CD8-positive, alpha-beta memory T cell (primary cell): ENCODE data around the gene CLIC3. TPM values are rescaled to one million over a fixed set of nuclear protein-coding genes. Genes with fewer than 3 reads are reported as not detected.

ENCODE experiments used
- CTCF ChIA-PET: fragments of 350-600 bp; sonication (Branson Sonifier 250); formaldehyde crosslinking; loops from one replicate; lab custom pipeline; 2021; ENCODE audit warnings: antibody characterized with exemption; lab: Charles Lee
- POLR2A ChIA-PET: fragments of 350-600 bp; sonication (Branson Sonifier 250); formaldehyde crosslinking; loops from one replicate; lab custom pipeline; 2021; ENCODE audit warnings: antibody characterized with exemption; lab: Charles Lee
- DNase-seq, 5 donors: peaks; one replicate each; pipeline versions ENCODE4 v3.0.0 to v3.0.0-alpha.2; 2020 to 2022; ENCODE audit warnings: mixed read lengths in 1 of 5
- H3K27ac ChIP-seq: one replicate; pipeline ENCODE4 v1.7.0; 2013; ENCODE audit warnings: low read depth, mild to moderate bottlenecking, low read length, moderate library complexity
- H3K27me3 ChIP-seq: 2 replicates; pipeline ENCODE4 v1.7.0; 2013; ENCODE audit warnings: low read length, mild to moderate bottlenecking; ENCODE audit not compliant: insufficient read depth, poor library complexity, severe bottlenecking
- H3K36me3 ChIP-seq: 2 replicates; pipeline ENCODE4 v1.7.0; 2013; ENCODE audit warnings: mild to moderate bottlenecking, low read length, moderate library complexity; ENCODE audit not compliant: insufficient read depth
- H3K4me1 ChIP-seq: 2 replicates; pipeline ENCODE4 v1.7.0; 2013; ENCODE audit warnings: mild to moderate bottlenecking, low read length, moderate library complexity; ENCODE audit not compliant: insufficient read depth
- H3K4me3 ChIP-seq: 2 replicates; pipeline ENCODE4 v1.7.0; 2013; ENCODE audit warnings: mild to moderate bottlenecking, low read length
- H3K9me3 ChIP-seq: 2 replicates; pipeline ENCODE4 v1.7.0; 2013; ENCODE audit warnings: mild to moderate bottlenecking, low read length
- H3K27ac Mint-ChIP-seq, 8 donors: one replicate each; pipeline ENCODE4 v1.8.0; 2020 to 2021; ENCODE audit warnings: mixed read lengths in 8 of 8, mild to moderate bottlenecking in 6 of 8, inconsistent platforms in 3 of 8, moderate library complexity in 3 of 8
- H3K27me3 Mint-ChIP-seq, 2 donors: one replicate each; pipeline ENCODE4 v1.8.0; 2020 to 2021; ENCODE audit warnings: mixed read lengths in 2 of 2, mild to moderate bottlenecking in 1 of 2, moderate library complexity in 1 of 2
- H3K36me3 Mint-ChIP-seq, 3 donors: one replicate each; pipeline ENCODE4 v1.8.0; 2020 to 2021; ENCODE audit warnings: mixed read lengths in 3 of 3, inconsistent platforms in 1 of 3, mild to moderate bottlenecking in 1 of 3
- H3K4me1 Mint-ChIP-seq, 3 donors: one replicate each; pipeline ENCODE4 v1.8.0; 2020 to 2021; ENCODE audit warnings: mixed read lengths in 3 of 3, inconsistent platforms in 1 of 3, mild to moderate bottlenecking in 1 of 3
- H3K4me3 Mint-ChIP-seq, 7 donors: one replicate each; pipeline ENCODE4 v1.8.0; 2020 to 2021; ENCODE audit warnings: mixed read lengths in 7 of 7, mild to moderate bottlenecking in 6 of 7, moderate library complexity in 4 of 7, inconsistent platforms in 2 of 7
- H3K9me3 Mint-ChIP-seq, 5 donors: one replicate each; pipeline ENCODE4 v1.8.0; 2020 to 2022; ENCODE audit warnings: mixed read lengths in 5 of 5, mild to moderate bottlenecking in 3 of 5, moderate library complexity in 2 of 5, inconsistent platforms in 1 of 5
- polyA plus RNA-seq: library from polyadenylated mRNA; unstranded; fragments of 300-500 nt; fragmentation: Illumina TruSeq; gene quantifications from one replicate; pipeline ENCODE4 v1.2.3, GENCODE V29; 2021
- total RNA-seq, 2 experiments: library from RNA; stranded (reverse); gene quantifications; one replicate each; pipeline ENCODE4 v1.2.3, GENCODE V29; 2021

Gene CLIC3
- total and polyA plus RNA-seq, 3 experiments from 2014 or later: 3.4 to 52.1 (median 4.1) TPM

GRCh38 chr9:137040568-137040967, 44.2 kb upstream of the CLIC3 start:
- no peak for DNase-seq
- Mint-ChIP-seq H3K27ac (no peak overlapping the region), H3K4me1 (peaks cover 6 to 18% (median 13%) of the 10 kb centered on the region in 3 donors), H3K9me3 (no peaks in the 10 kb centered on the region), H3K4me3 (no peak overlapping the region), H3K27me3 (peaks cover 6 to 10% of the 10 kb centered on the region in 2 donors), H3K36me3 (no peaks in the 10 kb centered on the region)
- no peaks in the 10 kb centered on the region for H3K36me3 ChIP-seq
- no peaks in the 10 kb centered on the region for H3K9me3 ChIP-seq
- H3K4me3 ChIP-seq: no peak overlapping the region
- H3K27me3 ChIP-seq: peaks cover 11% of the 10 kb centered on the region
- CTCF ChIA-PET: interaction anchor here (0.8 to 1.8 kb wide), 3 partner anchors 12 to 94 kb away, joined by 3 to 6 read pairs (median 3); no protein-coding TSS in a partner anchor
- POLR2A ChIA-PET: no interaction called here
- H3K27ac ChIP-seq: no peak overlapping the region
- H3K4me1 ChIP-seq: peaks cover 22% of the 10 kb centered on the region

GRCh38 chr9:137039611-137040366, 43.4 kb upstream of the CLIC3 start:
- Histone ChIP-seq H3K36me3 (no peaks in the 10 kb centered on the region), H3K4me1 (peaks cover 23% of the 10 kb centered on the region), H3K4me3 (no peak overlapping the region), H3K27ac (no peak overlapping the region), H3K27me3 (peaks cover 7% of the 10 kb centered on the region), H3K9me3 (no peaks in the 10 kb centered on the region)
- no peak for DNase-seq
- no peaks in the 10 kb centered on the region for H3K36me3 Mint-ChIP-seq
- peaks cover 3 to 8% of the 10 kb centered on the region in 2 donors for H3K27me3 Mint-ChIP-seq
- CTCF ChIA-PET: interaction anchor here (0.8 to 1.8 kb wide), 2 partner anchors 28 to 93 kb away, joined by 3 to 6 read pairs; no protein-coding TSS in a partner anchor
- H3K27ac Mint-ChIP-seq: no peak overlapping the region
- H3K4me3 Mint-ChIP-seq: no peak overlapping the region
- H3K4me1 Mint-ChIP-seq: peaks cover 8 to 17% (median 14%) of the 10 kb centered on the region in 3 donors
- H3K9me3 Mint-ChIP-seq: no peaks in the 10 kb centered on the region
- POLR2A ChIA-PET: no interaction called here

GRCh38 chr9:137038916-137039315, 42.5 kb upstream of the CLIC3 start:
- Mint-ChIP-seq H3K9me3 (no peaks in the 10 kb centered on the region), H3K27me3 (peaks cover 0 to 4% of the 10 kb centered on the region in 2 donors), H3K4me3 (no peak overlapping the region), H3K36me3 (no peaks in the 10 kb centered on the region), H3K27ac (no peak overlapping the region), H3K4me1 (peaks cover 12 to 15% (median 14%) of the 10 kb centered on the region in 3 donors)
- Histone ChIP-seq H3K27me3 (peaks cover 5% of the 10 kb centered on the region), H3K36me3 (no peaks in the 10 kb centered on the region), H3K4me3 (no peak overlapping the region), H3K4me1 (peaks cover 20% of the 10 kb centered on the region), H3K9me3 (no peaks in the 10 kb centered on the region), H3K27ac (no peak overlapping the region)
- POLR2A ChIA-PET: no interaction called here
- DNase-seq: no peak
- CTCF ChIA-PET: interaction anchor here (1.4 to 8.9 kb wide), 2 partner anchors 10 to 92 kb away, joined by 5 to 159 read pairs; partner anchors contain the start of genes ABCA2, C8G and FBXW5

- H3K4me3 Mint-ChIP-seq: no peak overlapping the region
- POLR2A ChIA-PET: no interaction called here
Measured at GRCh38 chr9:137037483-137037882, 41.1 kb upstream of the CLIC3 start.

GRCh38 chr9:137037035-137037434, 40.7 kb upstream of the CLIC3 start:
- Histone ChIP-seq H3K4me3 (no peak overlapping the region), H3K27me3 (no peaks in the 10 kb centered on the region), H3K4me1 (peaks cover 21% of the 10 kb centered on the region), H3K36me3 (no peaks in the 10 kb centered on the region), H3K9me3 (no peaks in the 10 kb centered on the region), H3K27ac (no peak overlapping the region)
- Mint-ChIP-seq H3K36me3 (no peaks in the 10 kb centered on the region), H3K27ac (no peak overlapping the region), H3K4me3 (no peak overlapping the region), H3K9me3 (no peaks in the 10 kb centered on the region), H3K27me3 (peaks cover 0 to 1% of the 10 kb centered on the region in 2 donors), H3K4me1 (peaks cover 23 to 29% (median 24%) of the 10 kb centered on the region in 3 donors)
- DNase-seq: no peak
- ChIA-PET CTCF (interaction anchor here (0.7 to 8.9 kb wide), 8 partner anchors 10 to 249 kb away, joined by 3 to 159 read pairs (median 28); partner anchors contain the start of genes C8G, FBXW5, NPDC1 and TMEM141), POLR2A (no interaction called here)

More at GRCh38 chr9:137037483-137037882, 41.1 kb upstream of the CLIC3 start:
- Histone ChIP-seq H3K27ac (no peak overlapping the region), H3K36me3 (no peaks in the 10 kb centered on the region), H3K4me3 (no peak overlapping the region), H3K27me3 (no peaks in the 10 kb centered on the region), H3K9me3 (no peaks in the 10 kb centered on the region), H3K4me1 (peaks cover 16% of the 10 kb centered on the region)
- Mint-ChIP-seq H3K27ac (peak overlapping the region in 1 of 8 donors; percentile 39), H3K36me3 (no peaks in the 10 kb centered on the region), H3K27me3 (peaks cover 0 to 3% of the 10 kb centered on the region in 2 donors), H3K4me1 (peaks cover 19 to 25% (median 20%) of the 10 kb centered on the region in 3 donors), H3K9me3 (no peaks in the 10 kb centered on the region)
- no peak for DNase-seq
- CTCF ChIA-PET: interaction anchor here (1.4 to 8.9 kb wide), 5 partner anchors 9 to 249 kb away, joined by 5 to 159 read pairs (median 48); partner anchors contain the start of genes ABCA2, C8G, FBXW5 and NPDC1

GRCh38 chr9:137035937-137036336, 39.6 kb upstream of the CLIC3 start:
- DNase-seq: no peak
- H3K9me3 ChIP-seq: no peaks in the 10 kb centered on the region
- no peaks in the 10 kb centered on the region for H3K9me3 Mint-ChIP-seq
- H3K27ac ChIP-seq: no peak overlapping the region
- ChIA-PET CTCF (interaction anchor here (0.6 to 8.9 kb wide), 50 partner anchors 8 to 309 kb away, joined by 3 to 159 read pairs (median 7); partner anchors contain the start of genes AJM1, C8G, CLIC3 and FBXW5), POLR2A (interaction anchor here (0.7 to 1.3 kb wide), 4 partner anchors 11 to 229 kb away, joined by 3 to 6 read pairs (median 4); partner anchors contain the start of genes NPDC1 and RABL6)
- H3K4me3 ChIP-seq: no peak overlapping the region
- no peak overlapping the region for H3K4me3 Mint-ChIP-seq
- peaks cover 27 to 38% (median 28%) of the 10 kb centered on the region in 3 donors for H3K4me1 Mint-ChIP-seq
- no peaks in the 10 kb centered on the region for H3K36me3 Mint-ChIP-seq
- H3K27me3 Mint-ChIP-seq: no peaks in the 10 kb centered on the region
- peaks cover 32% of the 10 kb centered on the region for H3K4me1 ChIP-seq
- H3K27me3 ChIP-seq: no peaks in the 10 kb centered on the region
- H3K27ac Mint-ChIP-seq: no peak overlapping the region
- H3K36me3 ChIP-seq: no peaks in the 10 kb centered on the region

- Histone ChIP-seq H3K4me3 (no peak overlapping the region), H3K4me1 (peaks cover 36% of the 10 kb centered on the region), H3K36me3 (no peaks in the 10 kb centered on the region), H3K27ac (no peak overlapping the region), H3K9me3 (no peaks in the 10 kb centered on the region), H3K27me3 (no peaks in the 10 kb centered on the region)
- no peak for DNase-seq
- ChIA-PET CTCF (interaction anchor here (0.6 to 8.9 kb wide), 54 partner anchors 9 to 308 kb away, joined by 3 to 159 read pairs (median 6); partner anchors contain the start of genes AJM1, C8G, CLIC3 and FBXW5), POLR2A (interaction anchor here (0.6 to 2.0 kb wide), 12 partner anchors 9 to 248 kb away, joined by 3 to 18 read pairs (median 5); partner anchors contain the start of genes AJM1, C8G, FBXW5 and NPDC1)
- Mint-ChIP-seq H3K4me3 (peak overlapping the region in 2 of 7 donors; percentile 76 to 78), H3K27ac (peak overlapping the region in 3 of 8 donors; percentile 86 to 91 (median 89)), H3K4me1 (peaks cover 32 to 42% (median 33%) of the 10 kb centered on the region in 3 donors), H3K36me3 (no peaks in the 10 kb centered on the region), H3K9me3 (no peaks in the 10 kb centered on the region), H3K27me3 (no peaks in the 10 kb centered on the region)
Measured at GRCh38 chr9:137035507-137035834, 39.1 kb upstream of the CLIC3 start.
